H1 (cell line): Measurements from ENCODE around the gene COL17A1. TPM values are rescaled to one million over a fixed set of nuclear protein-coding genes. Genes with fewer than 3 reads are reported as not detected.

Source experiments
- CTCF ChIA-PET: fragments of 300-600 bp; sonication (Branson Sonifier 250); formaldehyde crosslinking; loops from one replicate; lab custom pipeline; 2021; ENCODE audit not compliant: partially characterized antibody; lab: Charles Lee
- POLR2A ChIA-PET: fragments of 300-600 bp; sonication (Branson Sonifier 250); formaldehyde crosslinking; loops from one replicate; lab custom pipeline; 2021; ENCODE audit warnings: inconsistent platforms; ENCODE audit not compliant: partially characterized antibody; lab: Charles Lee
- DNase-seq, 2 experiments: peaks; one replicate each; pipeline versions ENCODE4 v3.0.0 to v3.0.0-alpha.2; 2010 to 2022; ENCODE audit warnings: low spot score in 2 of 2, low read depth in 1 of 2, mixed read lengths in 1 of 2
- FAIRE-seq: peaks from 2 replicates; lab custom pipeline; 2011; peaks lifted over from hg19 to GRCh38; lab: Jason Lieb, UNC
- H2AFZ ChIP-seq: 2 replicates; pipeline ENCODE4 v1.8.1; 2012; ENCODE audit warnings: low read length, inconsistent platforms
- H2AK5ac ChIP-seq: 2 replicates; pipeline ENCODE4 v1.6.1; 2013; ENCODE audit warnings: low read depth, low read length
- H2BK120ac ChIP-seq: replicated peaks from 2 replicates; pipeline ENCODE3; 2013; ENCODE audit warnings: low read depth, low read length, inconsistent platforms
- H2BK12ac ChIP-seq: 2 replicates; pipeline ENCODE4 v1.6.1; 2013; ENCODE audit warnings: low read depth, low read length
- H2BK15ac ChIP-seq: 2 replicates; pipeline ENCODE4 v1.6.1; 2013; ENCODE audit warnings: low read length
- H2BK20ac ChIP-seq: 2 replicates; pipeline ENCODE4 v1.6.1; 2013; ENCODE audit warnings: low read length
- H2BK5ac ChIP-seq: 2 replicates; pipeline ENCODE4 v1.6.1; 2013; ENCODE audit warnings: low read depth, low read length
- H3K14ac ChIP-seq: 2 replicates; pipeline ENCODE4 v1.6.1; 2013; ENCODE audit warnings: inconsistent platforms; ENCODE audit not compliant: insufficient read length
- H3K18ac ChIP-seq: 2 replicates; pipeline ENCODE4 v1.6.1; 2013; ENCODE audit warnings: low read length; ENCODE audit errors: extremely low read depth
- H3K23ac ChIP-seq: 2 replicates; pipeline ENCODE4 v1.6.1; 2013; ENCODE audit warnings: inconsistent platforms; ENCODE audit not compliant: insufficient read length
- H3K23me2 ChIP-seq: 2 replicates; pipeline ENCODE4 v1.6.1; 2013; ENCODE audit warnings: low read depth, low read length
- H3K27ac ChIP-seq: 2 replicates; pipeline ENCODE4 v1.6.1; 2011; ENCODE audit warnings: low read depth, low read length, inconsistent platforms
- H3K27me3 ChIP-seq, 4 experiments: replicated peaks in 1 of 4; 1 replicate in 1 of 4; 2 replicates in 3 of 4; pipeline versions ENCODE4 v1.6.1 to v1.8.1; 2011 to 2013; ENCODE audit warnings: low read length in 3 of 4, mild to moderate bottlenecking in 3 of 4, inconsistent platforms in 2 of 4, mixed read lengths in 2 of 4, moderate library complexity in 1 of 4; ENCODE audit not compliant: control insufficient read depth in 3 of 4, insufficient read depth in 3 of 4; ENCODE audit errors: extremely low read depth in 1 of 4
- H3K36me3 ChIP-seq, 4 experiments: 2 replicates each; pipeline versions ENCODE4 v1.6.1 to v1.8.1; 2011 to 2013; ENCODE audit warnings: mild to moderate bottlenecking in 4 of 4, low read length in 3 of 4, moderate library complexity in 2 of 4, control low read depth in 1 of 4, inconsistent platforms in 1 of 4; ENCODE audit not compliant: insufficient read depth in 4 of 4, control insufficient read depth in 2 of 4
- H3K4ac ChIP-seq: replicated peaks from 2 replicates; pipeline ENCODE3; 2013; ENCODE audit warnings: low read length, low read depth, mixed read lengths, inconsistent platforms; ENCODE audit not compliant: insufficient read length
- H3K4me1 ChIP-seq, 4 experiments: replicated peaks in 1 of 4; 1 replicate in 1 of 4; 2 replicates in 3 of 4; pipeline versions ENCODE4 v1.6.1 to v1.8.1; 2011 to 2013; ENCODE audit warnings: low read length in 3 of 4, inconsistent platforms in 2 of 4, mixed read lengths in 1 of 4; ENCODE audit not compliant: insufficient read depth in 4 of 4, control insufficient read depth in 3 of 4
- H3K4me2 ChIP-seq, 2 experiments: 2 replicates each; pipeline versions ENCODE4 v1.6.1 to v1.8.1; 2011 to 2013; ENCODE audit warnings: low read depth in 2 of 2, low read length in 2 of 2, control low read depth in 1 of 2, inconsistent platforms in 1 of 2, mild to moderate bottlenecking in 1 of 2; ENCODE audit not compliant: insufficient read depth in 1 of 2
- H3K4me3 ChIP-seq, 4 experiments: fragments of 200-600, 300-600 bp in 1 of 4; sonication (generic), shearing (Covaris generic), sonication (Bioruptor Twin) in 1 of 4; 2 replicates each; pipeline versions ENCODE4 v1.5.1 to v1.8.1; 2011 to 2016; ENCODE audit warnings: low read length in 4 of 4, low read depth in 3 of 4, control low read depth in 2 of 4, inconsistent platforms in 2 of 4, mild to moderate bottlenecking in 2 of 4, mixed read lengths in 1 of 4, moderate library complexity in 1 of 4; ENCODE audit not compliant: insufficient read depth in 2 of 4; ENCODE audit errors: extremely low read depth in 1 of 4
- H3K56ac ChIP-seq: replicated peaks from 2 replicates; pipeline ENCODE3; 2013; ENCODE audit warnings: low read depth, mild to moderate bottlenecking, mixed read lengths, low read length, inconsistent platforms; ENCODE audit not compliant: insufficient read length
- H3K79me1 ChIP-seq: 2 replicates; pipeline ENCODE4 v1.6.1; 2013; ENCODE audit warnings: low read depth, low read length, control low read depth
- H3K79me2 ChIP-seq, 2 experiments: 2 replicates each; pipeline versions ENCODE4 v1.6.1 to v1.8.1; 2012 to 2013; ENCODE audit warnings: low read length in 2 of 2, mild to moderate bottlenecking in 2 of 2, inconsistent platforms in 1 of 2; ENCODE audit not compliant: insufficient read depth in 2 of 2, control insufficient read depth in 1 of 2
- H3K9ac ChIP-seq, 4 experiments: replicated peaks in 1 of 4; 1 replicate in 1 of 4; 2 replicates in 3 of 4; pipeline versions ENCODE4 v1.6.1 to v1.8.1; 2011 to 2013; ENCODE audit warnings: low read depth in 3 of 4, low read length in 3 of 4, control low read depth in 2 of 4, mild to moderate bottlenecking in 2 of 4, moderate library complexity in 2 of 4, inconsistent platforms in 1 of 4; ENCODE audit errors: extremely low read depth in 1 of 4
- H3K9me3 ChIP-seq, 2 experiments: 2 replicates each; pipeline versions ENCODE4 v1.6.1 to v1.8.1; 2012 to 2013; ENCODE audit warnings: mild to moderate bottlenecking in 2 of 2, moderate library complexity in 2 of 2, control low read depth in 1 of 2, inconsistent platforms in 1 of 2, low read depth in 1 of 2, low read length in 1 of 2, mixed read lengths in 1 of 2; ENCODE audit not compliant: insufficient read depth in 2 of 2
- H4K20me1 ChIP-seq, 2 experiments: replicated peaks in 1 of 2; 2 replicates each; pipeline versions ENCODE3 to v1.8.1; 2011 to 2013; ENCODE audit warnings: inconsistent platforms in 2 of 2, low read length in 2 of 2, mild to moderate bottlenecking in 1 of 2; ENCODE audit not compliant: insufficient read depth in 2 of 2, control insufficient read depth in 1 of 2
- H4K5ac ChIP-seq: 2 replicates; pipeline ENCODE4 v1.6.1; 2013; ENCODE audit warnings: low read length, low read depth, mixed read lengths, inconsistent platforms; ENCODE audit not compliant: insufficient read length
- H4K8ac ChIP-seq: 2 replicates; pipeline ENCODE4 v1.8.0; 2013; ENCODE audit warnings: mild to moderate bottlenecking, moderate library complexity, low read length, inconsistent platforms; ENCODE audit not compliant: insufficient read depth; ENCODE audit errors: extremely low read depth
- H4K91ac ChIP-seq: replicated peaks from 2 replicates; pipeline ENCODE3; 2013; ENCODE audit warnings: low read length, mixed read lengths, inconsistent platforms; ENCODE audit not compliant: insufficient read length
- ASH2L ChIP-seq: fragments of 200-600, 300-600 bp; sonication (generic); IDR thresholded peaks from one replicate; pipeline ENCODE4 v1.7.1; 2017; ENCODE audit warnings: low read length
- JUN ChIP-seq: IDR thresholded peaks from 2 replicates; pipeline ENCODE4 v1.6.1; 2011; ENCODE audit warnings: low read depth, mild to moderate bottlenecking, improper control_type of control experiment, low read length
- KDM4A ChIP-seq: IDR thresholded peaks from one replicate; pipeline ENCODE4 v1.7.1; 2012; ENCODE audit warnings: low read depth, mild to moderate bottlenecking, moderate library complexity, low read length, inconsistent platforms; ENCODE audit not compliant: severe bottlenecking
- RNF2 ChIP-seq: fragments of 200-900, 300-1000 bp; sonication (generic); IDR thresholded peaks from 2 replicates; pipeline ENCODE4 v1.7.1; 2016; ENCODE audit warnings: borderline replicate concordance, low read depth, mild to moderate bottlenecking, antibody characterized with exemption, low read length; ENCODE audit not compliant: poor library complexity, severe bottlenecking; ENCODE audit errors: missing control alignments
- SIN3A ChIP-seq, 2 experiments: IDR thresholded peaks in 1 of 2; conservative IDR thresholded peaks in 1 of 2; 2 replicates each; pipeline ENCODE4 v1.6.1; 2011 to 2012; ENCODE audit warnings: low read length in 2 of 2, improper control_type of control experiment in 1 of 2, low read depth in 1 of 2, mild to moderate bottlenecking in 1 of 2
- SIRT6 ChIP-seq: IDR thresholded peaks from one replicate; pipeline ENCODE4 v1.7.1; 2012; ENCODE audit warnings: low read length, inconsistent platforms
- WGBS, 2 experiments: shearing (Covaris generic) in 1 of 2; methylation state at CpG; one replicate each; pipeline versions ENCODE4 v1.1.6 to v1.1.7; 2013 to 2015; ENCODE audit warnings: low lambda C conversion rate in 2 of 2, mixed read lengths in 2 of 2, inconsistent platforms in 1 of 2, low coverage in 1 of 2, missing lambda C conversion rate in 1 of 2; ENCODE audit not compliant: insufficient replicate concordance in 2 of 2, insufficient coverage in 1 of 2, insufficient read length in 1 of 2; ENCODE audit errors: extremely low coverage in 1 of 2, missing lambda C conversion rate in 1 of 2; 5-methylcytosine and 5-hydroxymethylcytosine counted together
- polyA plus RNA-seq, 7 experiments: library from polyadenylated mRNA; depleted of rRNA in 3 of 7; stranded (reverse) in 5 of 7; unstranded in 2 of 7; fragments of >200 nt in 5 of 7; fragments of 200-250 nt in 2 of 7; gene quantifications; 1 replicate in 5 of 7; 2 replicates in 1 of 7; 4 replicates in 1 of 7; pipeline versions ENCODE4 v1.2.1 to v1.2.3, GENCODE V29; 2011 to 2013; ENCODE audit warnings: missing spikeins in 2 of 7, mixed read lengths in 2 of 7
- total RNA-seq: library from RNA; stranded (reverse); fragmentation: NEBNext Ultra II Directional; extraction: Animal tissue kit (Norgen Biotek cat#: 25700); gene quantifications from 2 replicates; pipeline ENCODE4 v1.2.1, GENCODE V29; 2021

The COL17A1 gene
- total and polyA plus RNA-seq, 2 of the 8 experiments (the other 6 are each of a cell fraction or from before 2014, with no cell fraction given), result 0.35 to 0.37 TPM

- Histone ChIP-seq H3K23me2 (no peaks in the 10 kb centered on the region), H3K79me1 (no peaks in the 10 kb centered on the region), H3K9me3 (no peaks in the 10 kb centered on the region), H2AFZ (no peak overlapping the region), H2BK120ac (no peak overlapping the region), H2BK20ac (no peak overlapping the region), H3K14ac (no peak overlapping the region), H3K4me2 (no peak overlapping the region), H3K27me3 (no peaks in the 10 kb centered on the region), H2BK12ac (no peak overlapping the region), H3K27ac (no peak overlapping the region), H3K9ac (no peak overlapping the region), H3K23ac (no peak overlapping the region), H4K91ac (no peak overlapping the region), H3K56ac (no peak overlapping the region), H2BK15ac (no peak overlapping the region), H3K4me3 (no peak overlapping the region), H4K8ac (no peak overlapping the region), H2BK5ac (no peak overlapping the region), H3K4me1 (peaks cover 0 to 2% (median 0%) of the 10 kb centered on the region in 4 experiments; a peak in 1 of 7 replicates), H3K36me3 (no peaks in the 10 kb centered on the region), H4K5ac (no peak overlapping the region), H3K18ac (no peak overlapping the region), H3K4ac (no peak overlapping the region), H3K79me2 (no peaks in the 10 kb centered on the region), H2AK5ac (no peak overlapping the region), H4K20me1 (no peaks in the 10 kb centered on the region)
- ChIA-PET CTCF (interaction anchor here (0.7 to 1.8 kb wide), 4 partner anchors 11 to 183 kb away, joined by 3 to 6 read pairs (median 4); partner anchors contain the start of gene SFR1), POLR2A (interaction anchor here (0.6 to 1.5 kb wide), 2 partner anchors 17 to 27 kb away, joined by 3 to 4 read pairs; partner anchors contain the start of gene SFR1)
- TF ChIP-seq KDM4A (no peak), RNF2 (no peak), SIN3A (conservative IDR thresholded peaks at IDR 0.05 in 1 of 2, IDR thresholded peaks at IDR 0.05 in 1 of 2; ENCODE audit: low read depth in 1 of 2, low read length in 2 of 2) (no peak), ASH2L (no peak), SIRT6 (no peak), JUN (no peak)
- DNase-seq (no peak), FAIRE-seq (no peak)
- 0% methylated on average over 1 of the region's 1 CpG; no CpG with 5 or more reads in 1 of the 2 experiments for WGBS, 2 experiments
Measured at GRCh38 chr10:104104418-104104817, 18.7 kb upstream of the COL17A1 start.
